DND-41 (cell line): ENCODE measurements around the gene SYNDIG1.

Experiments used
- ATAC-seq: fragments of 200-7000 bp; cut with Tn5 transposase; 3 replicates; pipeline ENCODE4 v1.9.1; 2021; ENCODE audit warnings: low read depth; ENCODE audit not compliant: insufficient read depth
- DNase-seq: peaks from one replicate; pipeline ENCODE4 v3.0.0-alpha.2; 2020
- H2AFZ ChIP-seq: 2 replicates; pipeline ENCODE4 v1.6.0; 2012; ENCODE audit warnings: low read depth, low read length
- H3K27ac ChIP-seq: 2 replicates; pipeline ENCODE4 v1.5.1; 2012; ENCODE audit warnings: low read length, inconsistent platforms
- H3K27me3 ChIP-seq: fragments of 200-600 bp; sonication (generic); 2 replicates; pipeline ENCODE4 v1.6.0; 2012; ENCODE audit warnings: low read length, mild to moderate bottlenecking, inconsistent platforms; ENCODE audit not compliant: insufficient read depth, poor library complexity
- H3K36me3 ChIP-seq: 2 replicates; pipeline ENCODE4 v1.5.1; 2012; ENCODE audit warnings: low read length, inconsistent platforms; ENCODE audit not compliant: insufficient read depth
- H3K4me1 ChIP-seq: 2 replicates; pipeline ENCODE4 v1.5.1; 2012; ENCODE audit warnings: mild to moderate bottlenecking, low read length; ENCODE audit not compliant: insufficient read depth
- H3K4me2 ChIP-seq: 2 replicates; pipeline ENCODE4 v1.6.0; 2012; ENCODE audit warnings: mild to moderate bottlenecking, moderate library complexity, low read length, inconsistent platforms; ENCODE audit not compliant: insufficient read depth
- H3K4me3 ChIP-seq, 2 experiments: fragments of 200-600 bp in 1 of 2; shearing (Covaris generic) in 1 of 2; 2 replicates each; pipeline ENCODE4 v1.5.1; 2012 to 2016; ENCODE audit warnings: inconsistent platforms in 2 of 2, low read length in 2 of 2, mild to moderate bottlenecking in 2 of 2, low read depth in 1 of 2, moderate library complexity in 1 of 2
- H3K79me2 ChIP-seq: 2 replicates; pipeline ENCODE4 v1.6.0; 2012; ENCODE audit warnings: low read length, inconsistent platforms; ENCODE audit not compliant: insufficient read depth
- H3K9ac ChIP-seq: 2 replicates; pipeline ENCODE4 v1.6.0; 2012; ENCODE audit warnings: low read depth, mild to moderate bottlenecking, inconsistent platforms, low read length, moderate library complexity
- H3K9me3 ChIP-seq: 2 replicates; pipeline ENCODE4 v1.5.1; 2012; ENCODE audit warnings: low read length, moderate library complexity, mild to moderate bottlenecking, inconsistent platforms; ENCODE audit not compliant: insufficient read depth, severe bottlenecking
- H4K20me1 ChIP-seq: 2 replicates; pipeline ENCODE4 v1.6.0; 2012; ENCODE audit warnings: low read length; ENCODE audit not compliant: insufficient read depth
- CTCF ChIP-seq: IDR thresholded peaks from 2 replicates; pipeline ENCODE4 v1.5.1; 2012; ENCODE audit warnings: borderline replicate concordance, low read length, moderate library complexity, mild to moderate bottlenecking; ENCODE audit not compliant: poor library complexity, severe bottlenecking; ENCODE audit errors: extremely low read depth
- EZH2 ChIP-seq: IDR thresholded peaks from 3 replicates; pipeline ENCODE4 v1.6.1; 2012; ENCODE audit warnings: borderline replicate concordance, low read depth, mild to moderate bottlenecking, moderate library complexity, low read length, inconsistent platforms; ENCODE audit not compliant: severe bottlenecking

Gene SYNDIG1

GRCh38 chr20:24587384-24588046 is 118.1 kb downstream of the SYNDIG1 start:
- Histone ChIP-seq H3K27ac (no peak overlapping the region), H3K79me2 (no peaks in the 10 kb centered on the region), H3K9me3 (no peaks in the 10 kb centered on the region), H2AFZ (no peak overlapping the region), H3K9ac (no peak overlapping the region), H3K4me3 (no peak overlapping the region), H3K4me1 (no peaks in the 10 kb centered on the region), H3K4me2 (no peak overlapping the region), H4K20me1 (no peaks in the 10 kb centered on the region), H3K27me3 (no peaks in the 10 kb centered on the region), H3K36me3 (no peaks in the 10 kb centered on the region)
- no peak for DNase-seq
- no peak for ATAC-seq
- TF ChIP-seq CTCF (no peak), EZH2 (no peak)

GRCh38 chr20:24588047-24588635 is 118.7 kb downstream of the SYNDIG1 start:
- Histone ChIP-seq H3K9me3 (no peaks in the 10 kb centered on the region), H4K20me1 (no peaks in the 10 kb centered on the region), H3K79me2 (no peaks in the 10 kb centered on the region), H3K4me2 (no peak overlapping the region), H3K9ac (no peak overlapping the region), H3K4me1 (no peaks in the 10 kb centered on the region), H3K36me3 (no peaks in the 10 kb centered on the region), H3K27ac (no peak overlapping the region), H3K27me3 (no peaks in the 10 kb centered on the region), H2AFZ (no peak overlapping the region), H3K4me3 (no peak overlapping the region)
- no peak for ATAC-seq
- DNase-seq, result no peak
- TF ChIP-seq EZH2 (no peak), CTCF (no peak)

- Histone ChIP-seq H2AFZ (no peak overlapping the region), H3K9me3 (no peaks in the 10 kb centered on the region), H3K4me3 (no peak overlapping the region), H3K36me3 (no peaks in the 10 kb centered on the region), H3K79me2 (no peaks in the 10 kb centered on the region), H3K4me2 (no peak overlapping the region), H3K27ac (no peak overlapping the region), H3K4me1 (no peaks in the 10 kb centered on the region), H4K20me1 (no peaks in the 10 kb centered on the region), H3K27me3 (no peaks in the 10 kb centered on the region), H3K9ac (no peak overlapping the region)
- ATAC-seq (no peak), DNase-seq (no peak)
- no peak for TF ChIP-seq EZH2
- no peak for TF ChIP-seq CTCF
Measured at GRCh38 chr20:24588725-24589340, 119.4 kb downstream of the SYNDIG1 start.
